Hepatocyte (in vitro differentiated cells): ENCODE data around the gene LSR. TPM values are rescaled to one million over a fixed set of nuclear protein-coding genes. Genes with fewer than 3 reads are reported as not detected.
A peak's percentile ranks its signal among the peaks of the same experiment; 100 is the strongest.

Source experiments
- DNase-seq: peaks from one replicate; pipeline ENCODE4 v3.0.0-alpha.2; 2016; ENCODE audit warnings: low spot score
- H2AFZ ChIP-seq: fragments of 200-600 bp; sonication (generic); 2 replicates; pipeline ENCODE4 v1.6.0; 2016; ENCODE audit warnings: antibody characterized with exemption, mild to moderate bottlenecking
- H3K27ac ChIP-seq: fragments of 200-600 bp; sonication (generic); 2 replicates; pipeline ENCODE4 v1.5.1; 2016; ENCODE audit warnings: mild to moderate bottlenecking
- H3K27me3 ChIP-seq: fragments of 200-600 bp; sonication (generic); 2 replicates; pipeline ENCODE4 v1.6.1; 2016
- H3K36me3 ChIP-seq: fragments of 200-600 bp; sonication (generic); replicated peaks from 2 replicates; pipeline ENCODE4 v1.5.1; 2016; ENCODE audit warnings: low read depth; ENCODE audit not compliant: insufficient read depth
- H3K4me1 ChIP-seq: fragments of 200-600 bp; sonication (generic); 2 replicates; pipeline ENCODE4 v1.5.1; 2016; ENCODE audit warnings: mild to moderate bottlenecking, moderate library complexity; ENCODE audit not compliant: insufficient read depth
- H3K4me2 ChIP-seq: fragments of 200-600 bp; sonication (generic); 2 replicates; pipeline ENCODE4 v1.6.0; 2016
- H3K4me3 ChIP-seq: fragments of 200-600 bp; sonication (generic); 2 replicates; pipeline ENCODE4 v1.5.1; 2016; ENCODE audit warnings: mild to moderate bottlenecking
- H3K79me2 ChIP-seq: fragments of 200-600 bp; sonication (generic); 2 replicates; pipeline ENCODE4 v1.6.0; 2017; ENCODE audit warnings: mild to moderate bottlenecking
- H3K9me2 ChIP-seq: fragments of 200-600 bp; sonication (generic); replicated peaks from 2 replicates; pipeline ENCODE4 v1.6.0; 2017; ENCODE audit warnings: mild to moderate bottlenecking; ENCODE audit not compliant: insufficient read depth
- H3K9me3 ChIP-seq: fragments of 200-600 bp; sonication (generic); 2 replicates; pipeline ENCODE4 v1.5.1; 2016; ENCODE audit warnings: low read depth, mild to moderate bottlenecking
- H4K20me1 ChIP-seq: fragments of 200-600 bp; sonication (generic); 2 replicates; pipeline ENCODE4 v1.6.0; 2016; ENCODE audit warnings: mild to moderate bottlenecking; ENCODE audit not compliant: insufficient read depth, poor library complexity, severe bottlenecking
- EZH2 ChIP-seq: fragments of 200-600 bp; sonication (generic); IDR thresholded peaks from 2 replicates; pipeline ENCODE4 v1.6.1; 2016; ENCODE audit warnings: antibody characterized with exemption, mild to moderate bottlenecking, borderline replicate concordance
- EZH2phosphoT487 ChIP-seq: fragments of 200-600 bp; sonication (generic); IDR thresholded peaks from one replicate; pipeline ENCODE4 v1.6.1; 2018; ENCODE audit warnings: antibody characterized with exemption, mild to moderate bottlenecking, low read depth, moderate library complexity; ENCODE audit not compliant: unreplicated experiment, severe bottlenecking
- WGBS: methylation state at CpG from one replicate; pipeline ENCODE4 v1.1.6; 2016; ENCODE audit warnings: low lambda C conversion rate; ENCODE audit errors: missing lambda C conversion rate; 5-methylcytosine and 5-hydroxymethylcytosine counted together
- polyA plus RNA-seq: library from polyadenylated mRNA; unstranded; fragments of >200 nt; fragmentation: Nextera tagmentation; extraction: Ambion mirVana; gene quantifications from 2 replicates; pipeline ENCODE4 v1.2.1, GENCODE V29; 2016
- total RNA-seq: library from RNA; depleted of rRNA; stranded (reverse); fragments of >200 nt; gene quantifications from 2 replicates; pipeline ENCODE4 v1.2.3, GENCODE V29; 2014
- TF ChIP-seq, protein P1 (sequence below): fragments of 200-600 bp; sonication (generic); IDR thresholded peaks from 2 replicates; pipeline ENCODE4 v1.5.1; 2016; ENCODE audit warnings: antibody characterized with exemption, mild to moderate bottlenecking; ENCODE audit not compliant: poor library complexity

LSR gene, protein sequence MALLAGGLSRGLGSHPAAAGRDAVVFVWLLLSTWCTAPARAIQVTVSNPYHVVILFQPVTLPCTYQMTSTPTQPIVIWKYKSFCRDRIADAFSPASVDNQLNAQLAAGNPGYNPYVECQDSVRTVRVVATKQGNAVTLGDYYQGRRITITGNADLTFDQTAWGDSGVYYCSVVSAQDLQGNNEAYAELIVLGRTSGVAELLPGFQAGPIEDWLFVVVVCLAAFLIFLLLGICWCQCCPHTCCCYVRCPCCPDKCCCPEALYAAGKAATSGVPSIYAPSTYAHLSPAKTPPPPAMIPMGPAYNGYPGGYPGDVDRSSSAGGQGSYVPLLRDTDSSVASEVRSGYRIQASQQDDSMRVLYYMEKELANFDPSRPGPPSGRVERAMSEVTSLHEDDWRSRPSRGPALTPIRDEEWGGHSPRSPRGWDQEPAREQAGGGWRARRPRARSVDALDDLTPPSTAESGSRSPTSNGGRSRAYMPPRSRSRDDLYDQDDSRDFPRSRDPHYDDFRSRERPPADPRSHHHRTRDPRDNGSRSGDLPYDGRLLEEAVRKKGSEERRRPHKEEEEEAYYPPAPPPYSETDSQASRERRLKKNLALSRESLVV
- total RNA-seq = 89.9 and 113 TPM in 2 replicates
- polyA plus RNA-seq = 255 and 296 TPM in 2 replicates

DNA sequence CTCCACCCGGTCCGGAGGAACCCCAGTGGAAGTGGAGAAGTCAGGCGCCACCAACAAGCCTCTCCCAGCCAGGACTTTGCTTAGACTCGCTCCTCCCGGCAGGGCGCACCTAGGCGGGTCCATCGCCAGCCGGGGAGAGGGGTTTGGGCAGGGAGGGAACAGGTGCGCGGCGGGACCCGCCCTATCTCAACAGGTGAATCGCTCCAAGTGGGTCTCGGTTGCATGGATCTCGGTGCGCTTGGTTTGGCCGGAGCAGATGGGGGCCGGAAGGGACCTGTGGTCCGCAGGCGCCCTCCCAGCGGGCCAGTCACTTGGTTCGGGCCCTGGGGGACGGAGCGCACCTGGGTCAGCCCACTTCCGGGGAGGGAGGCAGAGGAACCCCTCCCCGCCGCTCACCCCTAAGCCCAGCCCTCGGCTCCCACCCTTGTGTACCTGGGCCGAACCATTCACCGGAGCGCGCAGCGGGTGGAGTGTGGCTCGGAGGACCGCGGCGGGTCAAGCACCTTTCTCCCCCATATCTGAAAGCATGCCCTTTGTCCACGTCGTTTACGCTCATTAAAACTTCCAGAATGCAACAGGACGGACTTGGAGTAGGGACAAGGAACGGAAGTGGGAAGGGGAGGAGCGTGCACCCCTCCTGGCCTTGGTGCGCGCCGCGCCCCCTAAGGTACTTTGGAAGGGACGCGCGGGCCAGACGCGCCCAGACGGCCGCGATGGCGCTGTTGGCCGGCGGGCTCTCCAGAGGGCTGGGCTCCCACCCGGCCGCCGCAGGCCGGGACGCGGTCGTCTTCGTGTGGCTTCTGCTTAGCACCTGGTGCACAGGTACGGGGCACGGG is at the start of gene LSR:
Gene LSR, plus strand, starts transcription at position 693 of the 836 bp plus-strand sequence. Its CDS starts 21 bp downstream, at position 714.
- peaks cover 38% of the 10 kb centered on the region for H3K79me2 ChIP-seq
- DNase-seq = peak; percentile 95
- H3K9me3 ChIP-seq = no peaks in the 10 kb centered on the region
- peaks cover 4% of the 10 kb centered on the region for H3K27me3 ChIP-seq
- H4K20me1 ChIP-seq = no peaks in the 10 kb centered on the region
- H3K27ac ChIP-seq = peak within 1 kb of the TSS; percentile 100
- H3K4me1 ChIP-seq = no peaks in the 10 kb centered on the region
- H3K36me3 ChIP-seq = no peaks in the 10 kb centered on the region
- H3K4me3 ChIP-seq = peak within 1 kb of the TSS; percentile 82
- H3K9me2 ChIP-seq = no peaks in the 10 kb centered on the region
- H3K4me2 ChIP-seq = peak within 1 kb of the TSS; percentile 77
- TF ChIP-seq, protein P1, sequence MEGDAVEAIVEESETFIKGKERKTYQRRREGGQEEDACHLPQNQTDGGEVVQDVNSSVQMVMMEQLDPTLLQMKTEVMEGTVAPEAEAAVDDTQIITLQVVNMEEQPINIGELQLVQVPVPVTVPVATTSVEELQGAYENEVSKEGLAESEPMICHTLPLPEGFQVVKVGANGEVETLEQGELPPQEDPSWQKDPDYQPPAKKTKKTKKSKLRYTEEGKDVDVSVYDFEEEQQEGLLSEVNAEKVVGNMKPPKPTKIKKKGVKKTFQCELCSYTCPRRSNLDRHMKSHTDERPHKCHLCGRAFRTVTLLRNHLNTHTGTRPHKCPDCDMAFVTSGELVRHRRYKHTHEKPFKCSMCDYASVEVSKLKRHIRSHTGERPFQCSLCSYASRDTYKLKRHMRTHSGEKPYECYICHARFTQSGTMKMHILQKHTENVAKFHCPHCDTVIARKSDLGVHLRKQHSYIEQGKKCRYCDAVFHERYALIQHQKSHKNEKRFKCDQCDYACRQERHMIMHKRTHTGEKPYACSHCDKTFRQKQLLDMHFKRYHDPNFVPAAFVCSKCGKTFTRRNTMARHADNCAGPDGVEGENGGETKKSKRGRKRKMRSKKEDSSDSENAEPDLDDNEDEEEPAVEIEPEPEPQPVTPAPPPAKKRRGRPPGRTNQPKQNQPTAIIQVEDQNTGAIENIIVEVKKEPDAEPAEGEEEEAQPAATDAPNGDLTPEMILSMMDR = no peak
- TF ChIP-seq EZH2 (no peak), EZH2phosphoT487 (no peak)
- H2AFZ ChIP-seq = peak within 1 kb of the TSS; percentile 67
- 2% methylated on average over 60 of the region's 69 CpGs for WGBS

GRCh38 chr19:35199481-35199880 is 49.3 kb upstream of the LSR start:
- Histone ChIP-seq H4K20me1 (no peaks in the 10 kb centered on the region), H3K79me2 (no peaks in the 10 kb centered on the region), H3K36me3 (no peaks in the 10 kb centered on the region), H3K4me1 (no peaks in the 10 kb centered on the region), H3K27ac (no peak overlapping the region), H3K27me3 (no peaks in the 10 kb centered on the region), H3K4me2 (no peak overlapping the region), H3K9me3 (no peaks in the 10 kb centered on the region), H3K4me3 (no peak overlapping the region), H3K9me2 (no peaks in the 10 kb centered on the region), H2AFZ (no peak overlapping the region)
- no peak for DNase-seq
- 48% methylated on average over 2 of the region's 2 CpGs for WGBS
- TF ChIP-seq, protein P1 = no peak
- TF ChIP-seq EZH2 (no peak), EZH2phosphoT487 (no peak)

GRCh38 chr19:35202722-35203688 is 45.8 kb upstream of the LSR start:
- no peak overlapping the region for H3K27ac ChIP-seq
- H3K27me3 ChIP-seq = no peaks in the 10 kb centered on the region
- H2AFZ ChIP-seq = no peak overlapping the region
- TF ChIP-seq, protein P1 = no peak
- TF ChIP-seq EZH2 = no peak
- TF ChIP-seq EZH2phosphoT487 = no peak
- no peaks in the 10 kb centered on the region for H3K79me2 ChIP-seq
- no peak overlapping the region for H3K4me3 ChIP-seq
- no peaks in the 10 kb centered on the region for H3K9me2 ChIP-seq
- WGBS = 63% methylated on average over 4 of the region's 4 CpGs
- no peak overlapping the region for H3K4me2 ChIP-seq
- no peaks in the 10 kb centered on the region for H3K9me3 ChIP-seq
- H4K20me1 ChIP-seq = no peaks in the 10 kb centered on the region
- H3K36me3 ChIP-seq = no peaks in the 10 kb centered on the region
- DNase-seq = no peak
- no peaks in the 10 kb centered on the region for H3K4me1 ChIP-seq
